K562 (cell line): ENCODE measurements around the gene FAM78B. TPM values are rescaled to one million over a fixed set of nuclear protein-coding genes. Genes with fewer than 3 reads are reported as not detected.

ENCODE experiments used
- ATAC-seq: fragments of 200-7000 bp; cut with Tn5 transposase; 3 replicates; pipeline ENCODE4 v1.9.1; 2020; ENCODE audit warnings: moderate library complexity
- BruUV-seq: library from RNA; stranded (reverse); fragments of 400-500 nt; replicated peaks from 2 replicates; lab custom pipeline; 2021; lab: Mats Ljungman, UMichigan
- CTCF ChIA-PET: fragments of 300-600 bp; formaldehyde crosslinking; extraction: SDS; loops from one replicate; lab custom pipeline; 2021; ENCODE audit warnings: low intra/inter-chr PET ratio; lab: Yijun Ruan, JAX
- POLR2A ChIA-PET: fragments of 300-600, 350-650 bp; sonication (Branson Sonifier 250); formaldehyde crosslinking; extraction: SDS; loops from one replicate; lab custom pipeline; 2021; ENCODE audit warnings: antibody characterized with exemption, inconsistent platforms; lab: Yijun Ruan, JAX
- DNase-seq, 4 experiments: peaks; one replicate each; pipeline versions ENCODE4 v3.0.0 to v3.0.0-alpha.2; 2011 to 2018; ENCODE audit warnings: low spot score in 3 of 4, mixed read lengths in 3 of 4; ENCODE audit errors: extremely low read depth in 1 of 4
- FAIRE-seq: peaks from 2 replicates; lab custom pipeline; 2011; peaks lifted over from hg19 to GRCh38; lab: Jason Lieb, UNC
- H2AFZ ChIP-seq: 2 replicates; pipeline ENCODE4 v1.6.0; 2011; ENCODE audit warnings: low read depth, low read length, control low read depth, inconsistent platforms
- H3K27ac ChIP-seq: fragments of 200-600 bp; 3 replicates; pipeline ENCODE4 v1.8.0; 2011; ENCODE audit warnings: low read depth, mild to moderate bottlenecking, control low read depth, inconsistent platforms, low read length, moderate library complexity, mixed read lengths; ENCODE audit errors: extremely low read depth
- H3K27me3 ChIP-seq, 2 experiments: fragments of 300-600 bp in 1 of 2; 2 replicates in 1 of 2; 3 replicates in 1 of 2; pipeline versions ENCODE4 v1.6.0 to v1.8.0; 2011; ENCODE audit warnings: inconsistent platforms in 2 of 2, low read length in 2 of 2, mild to moderate bottlenecking in 1 of 2, mixed read lengths in 1 of 2, moderate library complexity in 1 of 2; ENCODE audit not compliant: control insufficient read depth in 2 of 2, insufficient read depth in 2 of 2
- H3K36me3 ChIP-seq: fragments of 300-600 bp; 3 replicates; pipeline ENCODE4 v1.8.0; 2011; ENCODE audit warnings: mild to moderate bottlenecking, low read length, inconsistent platforms; ENCODE audit not compliant: control insufficient read depth, insufficient read depth
- H3K4me1 ChIP-seq, 2 experiments: fragments of 200-600 bp in 1 of 2; replicated peaks in 1 of 2; 2 replicates in 1 of 2; 3 replicates in 1 of 2; pipeline versions ENCODE4 v1.5.1 to v1.8.0; 2011; ENCODE audit warnings: inconsistent platforms in 2 of 2, low read length in 2 of 2, mild to moderate bottlenecking in 1 of 2, mixed read lengths in 1 of 2, moderate library complexity in 1 of 2; ENCODE audit not compliant: control insufficient read depth in 2 of 2, insufficient read depth in 2 of 2
- H3K4me2 ChIP-seq: 2 replicates; pipeline ENCODE4 v1.6.1; 2011; ENCODE audit warnings: low read length, control low read depth, inconsistent platforms, mixed read lengths; ENCODE audit not compliant: insufficient read depth
- H3K4me3 ChIP-seq: fragments of 200-600 bp; sonication (generic), shearing (Covaris generic); 2 replicates; pipeline ENCODE4 v1.5.1; 2016; ENCODE audit warnings: control low read depth, inconsistent platforms
- H3K79me2 ChIP-seq: fragments of 200-600 bp; 3 replicates; pipeline ENCODE4 v1.8.0; 2011; ENCODE audit warnings: low read length, inconsistent platforms; ENCODE audit not compliant: control insufficient read depth, insufficient read depth
- H3K9ac ChIP-seq, 2 experiments: 2 replicates each; pipeline versions ENCODE4 v1.6.0 to v1.6.1; 2011; ENCODE audit warnings: low read depth in 2 of 2, low read length in 2 of 2, control low read depth in 1 of 2, inconsistent platforms in 1 of 2, mild to moderate bottlenecking in 1 of 2, mixed read lengths in 1 of 2; ENCODE audit not compliant: insufficient read depth in 1 of 2
- H3K9me1 ChIP-seq: one replicate; pipeline ENCODE4 v1.6.0; 2011; ENCODE audit warnings: inconsistent platforms, mild to moderate bottlenecking, low read length, moderate library complexity; ENCODE audit not compliant: control insufficient read depth, insufficient read depth
- H3K9me3 ChIP-seq: replicated peaks from 2 replicates; pipeline ENCODE4 v1.5.1; 2011; ENCODE audit warnings: low read depth, low read length, inconsistent platforms; ENCODE audit not compliant: control insufficient read depth, insufficient read depth
- H4K20me1 ChIP-seq: replicated peaks from 2 replicates; pipeline ENCODE4 v1.6.1; 2011; ENCODE audit warnings: low read length, inconsistent platforms, mixed read lengths; ENCODE audit not compliant: control insufficient read depth, insufficient read depth
- CXXC5 ChIP-seq: fragments of 250-450 bp; sonication (Bioruptor Pico); IDR thresholded peaks from 2 replicates; pipeline ENCODE4 v1.8.0; 2022; ENCODE audit warnings: inconsistent platforms, mild to moderate bottlenecking, moderate library complexity
- HDAC1 ChIP-seq, 2 experiments: fragments of 450-650 bp; IDR thresholded peaks; 2 replicates each; pipeline ENCODE4 v1.6.1; 2016 to 2017; ENCODE audit warnings: inconsistent platforms in 1 of 2, mild to moderate bottlenecking in 1 of 2, moderate library complexity in 1 of 2
- KDM2B ChIP-seq: fragments of 250-450 bp; sonication (Bioruptor Pico); IDR thresholded peaks from 2 replicates; pipeline ENCODE4 v1.8.0; 2021; ENCODE audit warnings: mild to moderate bottlenecking, moderate library complexity
- KDM4B ChIP-seq, 2 experiments: fragments of 450-650 bp in 1 of 2; sonication (generic) in 1 of 2; IDR thresholded peaks; 2 replicates each; pipeline ENCODE4 v1.6.1; 2016 to 2017; ENCODE audit warnings: borderline replicate concordance in 2 of 2, antibody characterized with exemption in 1 of 2, low read depth in 1 of 2, mild to moderate bottlenecking in 1 of 2
- MTA3 ChIP-seq: fragments of 450-650 bp; formaldehyde crosslinking; IDR thresholded peaks from 2 replicates; pipeline ENCODE4 v1.6.1; 2017; ENCODE audit warnings: mild to moderate bottlenecking, borderline replicate concordance
- RAD21 ChIP-seq, 2 experiments: fragments of 250-450 bp in 1 of 2; fragments of 450-650 bp in 1 of 2; sonication (Bioruptor Pico) in 1 of 2; formaldehyde crosslinking in 1 of 2; IDR thresholded peaks in 1 of 2; conservative IDR thresholded peaks in 1 of 2; 2 replicates each; pipeline versions ENCODE4 v1.4.0 to v1.8.0; 2020 to 2022; ENCODE audit warnings: mild to moderate bottlenecking in 2 of 2, moderate library complexity in 1 of 2
- SAFB2 ChIP-seq: fragments of 200-400 bp; formaldehyde crosslinking; IDR thresholded peaks from 2 replicates; pipeline ENCODE4 v1.6.1; 2018; ENCODE audit warnings: borderline replicate concordance, low read length, low read depth, moderate library complexity; ENCODE audit not compliant: severe bottlenecking
- TOE1 ChIP-seq, 2 experiments: fragments of 450-650 bp in 1 of 2; sonication (generic) in 1 of 2; formaldehyde crosslinking in 1 of 2; IDR thresholded peaks; 2 replicates each; pipeline versions ENCODE4 v1.7.1 to v1.8.0; 2016 to 2022; ENCODE audit warnings: borderline replicate concordance in 2 of 2, mild to moderate bottlenecking in 2 of 2, antibody characterized with exemption in 1 of 2, inconsistent platforms in 1 of 2, low read depth in 1 of 2, missing genetic modification reagents in 1 of 2, moderate library complexity in 1 of 2
- ZNF143 ChIP-seq: sonication (generic); formaldehyde crosslinking; IDR thresholded peaks from 2 replicates; pipeline ENCODE4 v1.9.0; 2022; ENCODE audit warnings: mild to moderate bottlenecking, missing genetic modification reagents
- WGBS: fragments of 100-300 bp; shearing (Covaris generic); methylation state at CpG from one replicate; pipeline ENCODE4 v1.1.6; 2016; ENCODE audit warnings: low coverage, mixed read lengths; ENCODE audit not compliant: insufficient coverage; ENCODE audit errors: missing lambda C conversion rate; 5-methylcytosine and 5-hydroxymethylcytosine counted together
- in situ Hi-C: fragments of 300-500 bp; cut with MboI; formaldehyde crosslinking; loops from 4 replicates; pipeline ENCODE4 v1.15.0; 2018; ENCODE audit warnings: inconsistent platforms, mixed read lengths
- intact Hi-C: fragments of 100-400 bp; cut with micrococcal nuclease; formaldehyde crosslinking; loops from 2 replicates; pipeline ENCODE4 v1.14.2; 2022
- polyA plus RNA-seq, 8 experiments: library from polyadenylated mRNA; depleted of rRNA in 4 of 8; stranded (reverse) in 5 of 8; unstranded in 3 of 8; fragments of >200 nt; fragmentation: Nextera tagmentation in 2 of 8; fragmentation: Illumina TruSeq in 1 of 8; extraction: Ambion mirVana in 2 of 8; extraction: Trizol in 1 of 8; gene quantifications; 2 replicates each; pipeline versions ENCODE4 v1.2.1 to v1.2.3, GENCODE V29; 2011 to 2014; ENCODE audit warnings: inconsistent platforms in 1 of 8, missing spikeins in 1 of 8
- total RNA-seq, 7 experiments: library from RNA; depleted of rRNA in 6 of 7; stranded (reverse); fragments of >200 nt in 6 of 7; fragmentation: Illumina TruSeq in 2 of 7; extraction: Trizol in 2 of 7; gene quantifications; 2 replicates each; pipeline versions ENCODE4 v1.2.1 to v1.2.3, GENCODE V29; 2011 to 2021; ENCODE audit warnings: low replicate concordance in 1 of 7
- TF ChIP-seq, protein P1 (sequence below): fragments of 150-350 bp; IDR thresholded peaks from 2 replicates; pipeline ENCODE4 v1.6.1; 2014; ENCODE audit warnings: low read depth, mild to moderate bottlenecking, low read length, borderline replicate concordance

The FAM78B gene
- total and polyA plus RNA-seq, 9 of the 15 experiments (the other 6 are each of a cell fraction or from before 2014, with no cell fraction given), result 0.04 to 0.43 (median 0.29) TPM; not detected in 1

DNA sequence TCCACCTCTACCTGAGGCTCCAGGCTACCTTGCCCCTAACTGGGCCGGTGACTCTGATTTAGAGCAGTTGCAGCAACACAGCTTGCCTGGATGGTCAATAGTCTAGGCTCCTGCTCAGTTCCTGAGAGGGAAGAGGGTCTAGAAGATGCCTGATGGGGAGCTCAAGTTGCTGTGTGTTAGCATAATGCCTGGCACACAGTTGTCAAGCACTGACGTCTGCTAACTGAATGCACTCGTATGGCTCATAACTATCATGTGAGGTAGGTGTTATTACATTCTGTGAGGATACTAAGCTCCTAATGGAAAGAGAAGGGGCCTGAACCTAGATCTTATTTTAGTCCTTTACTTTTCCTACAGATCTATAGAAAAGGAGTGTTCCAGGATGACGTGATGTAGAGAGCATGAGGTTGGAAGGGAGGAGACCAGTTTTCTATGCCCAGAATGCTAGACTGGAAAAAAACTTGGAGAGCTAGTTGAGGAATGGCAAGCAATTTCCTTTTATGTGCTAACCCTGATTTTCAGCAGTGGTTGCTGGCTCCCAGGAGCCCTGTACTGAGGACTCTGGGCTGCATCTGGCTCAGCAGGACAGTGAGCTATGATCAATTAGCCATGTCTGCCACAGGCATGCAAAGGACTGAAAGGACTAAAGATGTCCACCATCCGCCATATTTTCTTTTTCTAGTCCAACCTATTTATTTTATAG is 30.0 kb downstream of the FAM78B start:
- WGBS, result 2% methylated on average over 5 of the region's 5 CpGs
- intact Hi-C loops, result no loop called here
- POLR2A ChIA-PET, result interaction anchor here (0.7 to 1.0 kb wide), 2 partner anchors 16 to 19 kb away, joined by 3 read pairs; no protein-coding TSS in a partner anchor
- CTCF ChIA-PET, result no interaction called here
- TF ChIP-seq MTA3, result no peak
- no peak for TF ChIP-seq TOE1 (IDR thresholded peaks at IDR 0.05; ENCODE audit: borderline replicate concordance)
- no peak for TF ChIP-seq TOE1 (CRISPR knock-in tag; IDR thresholded peaks at IDR 0.05; ENCODE audit: borderline replicate concordance, low read depth)
- TF ChIP-seq, protein P1, sequence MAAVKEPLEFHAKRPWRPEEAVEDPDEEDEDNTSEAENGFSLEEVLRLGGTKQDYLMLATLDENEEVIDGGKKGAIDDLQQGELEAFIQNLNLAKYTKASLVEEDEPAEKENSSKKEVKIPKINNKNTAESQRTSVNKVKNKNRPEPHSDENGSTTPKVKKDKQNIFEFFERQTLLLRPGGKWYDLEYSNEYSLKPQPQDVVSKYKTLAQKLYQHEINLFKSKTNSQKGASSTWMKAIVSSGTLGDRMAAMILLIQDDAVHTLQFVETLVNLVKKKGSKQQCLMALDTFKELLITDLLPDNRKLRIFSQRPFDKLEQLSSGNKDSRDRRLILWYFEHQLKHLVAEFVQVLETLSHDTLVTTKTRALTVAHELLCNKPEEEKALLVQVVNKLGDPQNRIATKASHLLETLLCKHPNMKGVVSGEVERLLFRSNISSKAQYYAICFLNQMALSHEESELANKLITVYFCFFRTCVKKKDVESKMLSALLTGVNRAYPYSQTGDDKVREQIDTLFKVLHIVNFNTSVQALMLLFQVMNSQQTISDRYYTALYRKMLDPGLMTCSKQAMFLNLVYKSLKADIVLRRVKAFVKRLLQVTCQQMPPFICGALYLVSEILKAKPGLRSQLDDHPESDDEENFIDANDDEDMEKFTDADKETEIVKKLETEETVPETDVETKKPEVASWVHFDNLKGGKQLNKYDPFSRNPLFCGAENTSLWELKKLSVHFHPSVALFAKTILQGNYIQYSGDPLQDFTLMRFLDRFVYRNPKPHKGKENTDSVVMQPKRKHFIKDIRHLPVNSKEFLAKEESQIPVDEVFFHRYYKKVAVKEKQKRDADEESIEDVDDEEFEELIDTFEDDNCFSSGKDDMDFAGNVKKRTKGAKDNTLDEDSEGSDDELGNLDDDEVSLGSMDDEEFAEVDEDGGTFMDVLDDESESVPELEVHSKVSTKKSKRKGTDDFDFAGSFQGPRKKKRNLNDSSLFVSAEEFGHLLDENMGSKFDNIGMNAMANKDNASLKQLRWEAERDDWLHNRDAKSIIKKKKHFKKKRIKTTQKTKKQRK, result no peak
- TF ChIP-seq RAD21 (CRISPR knock-in tag; conservative IDR thresholded peaks at IDR 0.05 in 1 of 2, IDR thresholded peaks at IDR 0.05 in 1 of 2), result no peak
- no peak for TF ChIP-seq KDM4B (IDR thresholded peaks at IDR 0.05; ENCODE audit: borderline replicate concordance in 2 of 2, low read depth in 1 of 2)
- no peak for TF ChIP-seq ZNF143 (CRISPR knock-in tag)
- TF ChIP-seq SAFB2, result no peak
- no peak for TF ChIP-seq KDM2B (CRISPR knock-in tag)
- no peak for TF ChIP-seq HDAC1 (IDR thresholded peaks at IDR 0.05)
- TF ChIP-seq CXXC5 (CRISPR knock-in tag), result no peak
- TF ChIP-seq, all 486 proteins: peak for 0
- H3K36me3 ChIP-seq, result no peaks in the 10 kb centered on the region
- no peaks in the 10 kb centered on the region; the same call in 1 of the 2 replicates for H4K20me1 ChIP-seq
- DNase-seq, result no peak
- H3K79me2 ChIP-seq, result no peaks in the 10 kb centered on the region
- no peak overlapping the region for H2AFZ ChIP-seq
- H3K9ac ChIP-seq, result no peak overlapping the region
- H3K4me2 ChIP-seq, result no peak overlapping the region
- no peak overlapping the region for H3K4me3 ChIP-seq
- H3K9me3 ChIP-seq, result no peaks in the 10 kb centered on the region
- no peak overlapping the region for H3K27ac ChIP-seq
- H3K4me1 ChIP-seq, result no peaks in the 10 kb centered on the region
- FAIRE-seq, result no peak
- in situ Hi-C loops, result no loop called here
- no peaks in the 10 kb centered on the region for H3K9me1 ChIP-seq
- BruUV-seq, result no TSS peak
- H3K27me3 ChIP-seq, result peaks cover 0 to 7% of the 10 kb centered on the region in 2 experiments; a peak in 2 of 5 replicates
- no peak for ATAC-seq
